Caco-2 (cell line): ENCODE results near the gene ACTG1. TPM values are rescaled to one million over a fixed set of nuclear protein-coding genes. Genes with fewer than 3 reads are reported as not detected.

ENCODE experiments used
- BruUV-seq: library from RNA; stranded (reverse); fragments of 400-500 nt; replicated peaks from 2 replicates; lab custom pipeline; 2021; lab: Mats Ljungman, UMichigan
- CTCF ChIA-PET: fragments of 300-600 bp; sonication (Branson Sonifier 250); formaldehyde crosslinking; loops from one replicate; lab custom pipeline; 2022; ENCODE audit warnings: antibody characterized with exemption; lab: Charles Lee
- POLR2A ChIA-PET: fragments of 300-600 bp; sonication (Branson Sonifier 250); formaldehyde crosslinking; loops from one replicate; lab custom pipeline; 2022; ENCODE audit warnings: antibody characterized with exemption; lab: Charles Lee
- DNase-seq, 2 experiments: peaks; one replicate each; pipeline versions ENCODE4 v3.0.0 to v3.0.0-alpha.2; 2020 to 2022
- H3K27me3 ChIP-seq: replicated peaks from 2 replicates; pipeline ENCODE4 v1.6.0; 2011; ENCODE audit warnings: low read length; ENCODE audit not compliant: control insufficient read depth, insufficient read depth
- H3K36me3 ChIP-seq: 2 replicates; pipeline ENCODE4 v1.5.1; 2011; ENCODE audit warnings: low read length; ENCODE audit not compliant: control insufficient read depth, insufficient read depth
- H3K4me1 ChIP-seq: fragments of 250-450 bp; sonication (Bioruptor Pico); 2 replicates; pipeline ENCODE4 v1.5.1; 2020; ENCODE audit warnings: mild to moderate bottlenecking
- H3K4me3 ChIP-seq: 2 replicates; pipeline ENCODE4 v1.5.1; 2011; ENCODE audit warnings: low read depth, mild to moderate bottlenecking, control low read depth, low read length
- H3K9me3 ChIP-seq: fragments of 250-450 bp; sonication (Bioruptor Pico); 2 replicates; pipeline ENCODE4 v1.5.1; 2020; ENCODE audit warnings: mild to moderate bottlenecking, moderate library complexity
- H3K27ac Mint-ChIP-seq: one replicate; pipeline ENCODE4 v1.8.0; 2022; ENCODE audit warnings: mixed read lengths; ENCODE audit not compliant: unreplicated experiment
- H3K27me3 Mint-ChIP-seq: one replicate; pipeline ENCODE4 v1.8.0; 2022; ENCODE audit warnings: mixed read lengths; ENCODE audit not compliant: insufficient read depth, unreplicated experiment
- H3K36me3 Mint-ChIP-seq: one replicate; pipeline ENCODE4 v1.8.0; 2022; ENCODE audit warnings: mild to moderate bottlenecking, mixed read lengths; ENCODE audit not compliant: insufficient read depth, unreplicated experiment
- H3K4me1 Mint-ChIP-seq: one replicate; pipeline ENCODE4 v1.8.0; 2022; ENCODE audit warnings: low read depth, mixed read lengths; ENCODE audit not compliant: unreplicated experiment
- H3K4me3 Mint-ChIP-seq: one replicate; pipeline ENCODE4 v1.8.0; 2022; ENCODE audit warnings: mild to moderate bottlenecking, moderate library complexity, mixed read lengths; ENCODE audit not compliant: unreplicated experiment
- H3K9me3 Mint-ChIP-seq: one replicate; pipeline ENCODE4 v1.8.0; 2022; ENCODE audit warnings: mixed read lengths; ENCODE audit not compliant: unreplicated experiment
- intact Hi-C: fragments of 100-400 bp; cut with micrococcal nuclease; formaldehyde crosslinking; loops from one replicate; pipeline ENCODE4 v1.10.0; 2022; ENCODE audit not compliant: unreplicated experiment
- total RNA-seq: library from RNA; stranded (reverse); gene quantifications from 2 replicates; pipeline ENCODE4 v1.2.3, GENCODE V29; 2022
- TF ChIP-seq, protein P1 (sequence below), 2 experiments: fragments of 200-600 bp in 1 of 2; IDR thresholded peaks; 1 replicate in 1 of 2; 2 replicates in 1 of 2; pipeline versions ENCODE4 v1.5.1 to v1.8.0; 2011 to 2022; ENCODE audit warnings: antibody characterized with exemption in 1 of 2, control low read depth in 1 of 2, inconsistent platforms in 1 of 2, low read depth in 1 of 2, low read length in 1 of 2, mild to moderate bottlenecking in 1 of 2, moderate library complexity in 1 of 2; ENCODE audit not compliant: insufficient read depth in 1 of 2, severe bottlenecking in 1 of 2, unreplicated experiment in 1 of 2

Gene ACTG1
- total RNA-seq, 1 experiment from 2014 or later = 1,436 TPM

DNA sequence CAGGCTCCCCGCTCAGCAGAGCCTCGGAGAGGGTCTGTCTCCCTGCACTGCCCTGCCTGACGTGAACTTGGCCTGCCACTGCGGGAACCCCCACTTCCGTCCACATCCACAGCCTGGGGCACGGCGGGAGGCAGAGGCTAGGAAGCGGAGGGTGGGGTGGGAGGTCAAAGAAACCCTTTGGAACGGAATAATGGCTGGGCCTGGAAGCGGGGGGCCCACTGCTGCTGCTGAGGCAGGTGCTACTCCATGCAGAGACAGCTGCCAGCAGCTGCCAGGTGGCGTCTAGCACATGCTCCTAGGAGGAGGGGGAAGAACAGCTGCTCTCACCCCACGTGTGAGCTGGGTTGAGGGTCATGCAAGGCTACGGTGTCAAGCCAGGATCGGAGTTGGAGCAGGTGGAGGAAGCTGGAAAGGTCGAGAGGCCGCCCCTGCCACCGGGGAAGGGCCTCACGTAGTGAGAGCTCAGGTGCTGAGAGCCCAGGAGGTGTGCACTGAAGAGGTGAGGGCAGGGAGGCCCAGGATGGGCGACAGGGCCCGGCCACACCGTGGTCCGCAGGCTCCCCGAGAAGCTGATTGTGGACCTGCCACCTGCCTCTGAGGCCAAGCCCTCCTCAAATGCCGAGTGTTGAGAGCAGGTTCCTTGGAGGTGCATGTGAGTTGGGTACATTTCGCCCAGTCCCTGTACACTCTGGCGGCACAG is 25.4 kb upstream of the ACTG1 start:
- BruUV-seq = no TSS peak
- Mint-ChIP-seq H3K4me3 (no peak overlapping the region), H3K9me3 (no peaks in the 10 kb centered on the region), H3K27ac (no peak overlapping the region), H3K27me3 (no peaks in the 10 kb centered on the region), H3K36me3 (peaks cover 41% of the 10 kb centered on the region), H3K4me1 (peaks cover 6% of the 10 kb centered on the region)
- no peaks in the 10 kb centered on the region for H3K27me3 ChIP-seq
- ChIA-PET CTCF (interaction anchor here (0.7 to 1.1 kb wide), 3 partner anchors 15 to 139 kb away, joined by 3 to 5 read pairs (median 4); no protein-coding TSS in a partner anchor), POLR2A (interaction anchor here (0.5 kb wide), 1 partner anchor 30 kb away, joined by 8 read pairs; no protein-coding TSS in a partner anchor)
- intact Hi-C loops = no loop called here
- no peaks in the 10 kb centered on the region; the same call in none of the 2 replicates for H3K36me3 ChIP-seq
- peaks cover 16% of the 10 kb centered on the region; the same call in 1 of the 2 replicates for H3K4me1 ChIP-seq
- H3K4me3 ChIP-seq = no peak overlapping the region
- no peak for DNase-seq
- no peaks in the 10 kb centered on the region for H3K9me3 ChIP-seq
- TF ChIP-seq, protein P1, sequence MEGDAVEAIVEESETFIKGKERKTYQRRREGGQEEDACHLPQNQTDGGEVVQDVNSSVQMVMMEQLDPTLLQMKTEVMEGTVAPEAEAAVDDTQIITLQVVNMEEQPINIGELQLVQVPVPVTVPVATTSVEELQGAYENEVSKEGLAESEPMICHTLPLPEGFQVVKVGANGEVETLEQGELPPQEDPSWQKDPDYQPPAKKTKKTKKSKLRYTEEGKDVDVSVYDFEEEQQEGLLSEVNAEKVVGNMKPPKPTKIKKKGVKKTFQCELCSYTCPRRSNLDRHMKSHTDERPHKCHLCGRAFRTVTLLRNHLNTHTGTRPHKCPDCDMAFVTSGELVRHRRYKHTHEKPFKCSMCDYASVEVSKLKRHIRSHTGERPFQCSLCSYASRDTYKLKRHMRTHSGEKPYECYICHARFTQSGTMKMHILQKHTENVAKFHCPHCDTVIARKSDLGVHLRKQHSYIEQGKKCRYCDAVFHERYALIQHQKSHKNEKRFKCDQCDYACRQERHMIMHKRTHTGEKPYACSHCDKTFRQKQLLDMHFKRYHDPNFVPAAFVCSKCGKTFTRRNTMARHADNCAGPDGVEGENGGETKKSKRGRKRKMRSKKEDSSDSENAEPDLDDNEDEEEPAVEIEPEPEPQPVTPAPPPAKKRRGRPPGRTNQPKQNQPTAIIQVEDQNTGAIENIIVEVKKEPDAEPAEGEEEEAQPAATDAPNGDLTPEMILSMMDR (IDR thresholded peaks at IDR 0.05; ENCODE audit: insufficient read depth in 1 of 2, low read depth in 1 of 2, low read length in 1 of 2, severe bottlenecking in 1 of 2, unreplicated experiment in 1 of 2) = peak in 1 of 2 experiments; percentile 5

DNA sequence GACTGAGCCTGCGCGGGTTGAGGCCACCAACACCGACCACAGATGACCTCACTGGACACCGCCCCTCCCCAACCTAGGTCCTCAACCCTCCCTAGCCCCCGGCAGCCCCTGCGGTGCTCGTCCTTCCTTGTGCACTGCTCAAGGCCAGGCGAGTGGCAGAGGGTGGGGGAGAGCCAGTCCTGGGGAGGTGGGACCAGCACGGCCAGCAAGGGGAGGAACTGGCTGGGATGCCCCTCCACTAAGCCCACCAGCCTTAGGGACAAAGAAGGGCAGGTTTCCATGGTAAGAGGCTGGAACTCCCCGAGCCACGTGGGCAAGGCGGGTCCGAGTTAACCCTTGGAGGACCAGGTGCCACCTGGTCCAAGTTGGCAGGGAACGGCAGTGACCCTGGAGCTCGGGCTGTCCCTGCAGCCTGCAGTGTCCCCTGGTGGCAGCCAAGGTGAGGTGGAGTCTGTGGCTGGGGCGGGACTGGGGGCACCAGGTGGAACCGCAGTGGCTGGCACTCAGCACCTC is 24.8 kb upstream of the ACTG1 start:
- H3K4me1 ChIP-seq = peaks cover 16% of the 10 kb centered on the region; the same call in 1 of the 2 replicates
- BruUV-seq = no TSS peak
- no peaks in the 10 kb centered on the region; the same call in none of the 2 replicates for H3K36me3 ChIP-seq
- peaks cover 6% of the 10 kb centered on the region for H3K4me1 Mint-ChIP-seq
- no peaks in the 10 kb centered on the region for H3K9me3 Mint-ChIP-seq
- no peak overlapping the region for H3K4me3 Mint-ChIP-seq
- ChIA-PET POLR2A (no interaction called here), CTCF (interaction anchor here (0.6 to 1.1 kb wide), 4 partner anchors 15 to 139 kb away, joined by 3 to 5 read pairs (median 4); no protein-coding TSS in a partner anchor)
- TF ChIP-seq, protein P1 (IDR thresholded peaks at IDR 0.05; ENCODE audit: insufficient read depth in 1 of 2, low read depth in 1 of 2, low read length in 1 of 2, severe bottlenecking in 1 of 2, unreplicated experiment in 1 of 2) = peak; percentile 35 to 63
- H3K27me3 Mint-ChIP-seq = no peaks in the 10 kb centered on the region
- H3K27ac Mint-ChIP-seq = no peak overlapping the region
- H3K9me3 ChIP-seq = no peaks in the 10 kb centered on the region
- peaks cover 41% of the 10 kb centered on the region for H3K36me3 Mint-ChIP-seq
- H3K27me3 ChIP-seq = no peaks in the 10 kb centered on the region
- intact Hi-C loops = no loop called here
- no peak overlapping the region for H3K4me3 ChIP-seq
- no peak for DNase-seq
